CD4-positive, alpha-beta T cell treated with Interferon gamma for 1 hour (primary cell): ENCODE data around the gene EHD1.
"Not testable (repeated sequence)": the region's sequence is repeated elsewhere in the genome, so short reads cannot be mapped to it uniquely, and the experiment has no call there.

ENCODE experiments used
- DNase-seq: peaks from one replicate; pipeline ENCODE4 v3.0.0-alpha.2; 2020

The EHD1 gene

GRCh38 chr11:64817476-64817875 is 60.9 kb downstream of the EHD1 start:
- DNase-seq = no peak

- not testable (repeated sequence) for DNase-seq
These were observed 63.0 kb downstream of the EHD1 start for GRCh38 chr11:64815433-64815832.

- DNase-seq = no peak
These were observed 63.7 kb downstream of the EHD1 start for GRCh38 chr11:64814712-64815187.

DNA sequence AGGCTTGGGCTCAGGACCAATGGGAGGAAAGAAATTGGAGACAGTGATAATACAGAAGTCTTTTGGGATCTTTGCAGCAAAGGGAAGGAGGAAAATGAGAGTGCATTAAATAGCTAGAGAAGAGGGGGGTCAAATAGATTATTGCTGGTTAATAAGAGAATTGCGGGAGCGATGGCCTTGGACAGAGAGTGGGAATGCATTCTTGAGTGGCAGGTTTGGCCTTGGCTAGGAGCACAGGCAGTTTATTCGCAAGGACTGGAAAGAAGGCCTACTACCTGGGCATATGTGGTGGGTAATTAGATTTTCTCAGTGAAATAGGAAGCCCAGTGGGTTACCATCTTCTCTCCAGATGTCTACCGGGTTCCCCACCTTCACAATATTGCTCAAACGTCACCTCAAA is 64.6 kb downstream of the EHD1 start:
- DNase-seq = no peak

DNA sequence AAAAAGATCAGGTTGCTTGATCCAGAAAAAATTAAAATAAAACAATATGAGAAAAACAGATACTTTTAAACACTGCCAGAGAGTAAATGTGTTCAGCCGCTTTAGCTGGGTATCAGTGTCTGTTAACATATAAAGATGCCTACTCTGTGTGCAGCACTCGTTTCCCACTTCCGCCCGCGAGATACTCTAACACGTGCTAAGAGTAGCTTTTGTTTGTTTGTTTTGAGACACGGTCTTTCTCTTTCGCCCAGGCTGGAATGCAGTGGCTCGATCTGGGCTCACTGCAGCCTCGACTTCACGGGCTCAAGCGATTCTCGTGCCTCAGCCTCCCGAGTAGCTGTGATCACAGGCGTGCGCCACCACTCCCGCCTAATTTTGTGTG is 67.5 kb downstream of the EHD1 start:
- peak; percentile 42 for DNase-seq

GRCh38 chr11:64810271-64810890 is 68.0 kb downstream of the EHD1 start, which contains the start of gene MEN1:
MEN1 (minus strand) TSS chr11:64810551; CDS start chr11:64810109, 442 bp downstream.
- DNase-seq = peak; percentile 78

GRCh38 chr11:64809781-64810241 is 68.6 kb downstream of the EHD1 start:
- no peak for DNase-seq

DNA sequence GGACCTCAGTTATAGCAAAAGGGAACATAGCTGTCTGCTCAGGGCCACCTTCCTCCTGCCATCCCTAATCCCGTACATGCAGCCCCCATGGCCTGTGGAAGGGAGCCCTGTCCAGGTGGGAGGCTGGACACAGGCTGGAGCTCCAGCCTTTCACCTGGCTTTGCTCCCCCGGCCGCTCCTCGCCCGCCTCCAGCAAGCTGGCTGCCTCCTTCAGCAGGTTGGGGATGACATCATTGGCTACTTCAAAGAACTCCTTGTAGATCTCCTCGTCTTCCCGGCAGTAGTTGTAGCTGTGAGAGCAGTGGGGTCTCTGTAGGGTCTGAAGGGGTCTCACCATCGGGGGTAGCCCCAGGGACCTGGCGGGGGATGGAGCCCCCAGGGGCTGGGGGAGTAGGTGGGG is 72.9 kb downstream of the EHD1 start:
- no peak for DNase-seq

- DNase-seq = no peak
These were observed 73.8 kb downstream of the EHD1 start for GRCh38 chr11:64804346-64805210.

GRCh38 chr11:64803846-64804345 is 74.5 kb downstream of the EHD1 start:
- no peak for DNase-seq

DNA sequence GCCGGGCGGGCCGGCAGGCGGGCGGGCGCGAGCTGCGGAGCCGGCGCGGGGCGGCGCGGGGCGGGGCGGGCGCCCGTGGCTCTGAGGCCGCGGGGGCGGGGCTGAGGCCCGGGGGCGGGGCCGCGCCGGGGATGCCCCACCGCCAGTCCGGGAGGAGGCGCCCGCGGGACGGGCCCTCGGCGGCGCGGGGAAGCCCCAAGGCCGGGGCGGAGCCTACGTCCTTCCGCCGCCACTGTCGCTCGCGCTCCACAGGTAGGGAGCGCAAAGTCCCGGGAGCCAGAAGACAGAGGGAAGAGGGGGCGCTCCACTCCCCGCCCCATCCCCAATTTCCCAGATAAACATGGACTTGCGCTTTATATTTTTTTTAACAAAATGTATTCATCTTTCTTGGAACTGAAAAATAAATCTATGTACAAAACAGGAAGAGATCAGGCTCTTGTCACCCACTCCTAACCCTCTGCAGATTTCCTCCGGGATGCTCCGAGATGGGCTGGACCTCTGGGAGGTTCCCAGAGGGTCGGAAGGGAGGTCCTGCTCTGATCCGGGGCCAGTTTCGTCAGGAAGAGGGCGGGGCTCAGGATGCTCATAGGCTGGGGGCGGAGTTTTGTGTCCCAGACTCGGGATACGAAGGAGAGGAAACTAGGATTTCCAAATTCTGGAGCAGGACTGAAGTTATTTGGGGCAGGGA is 75.1 kb downstream of the EHD1 start, which contains the start of gene MAP4K2:
TSS of gene MAP4K2 (minus strand) at position 57 of the 688 bp plus-strand sequence. CDS start 65 bp downstream, outside the sequence.
- DNase-seq = peak; percentile 87

- peak; percentile 51 for DNase-seq
These were observed 75.9 kb downstream of the EHD1 start for GRCh38 chr11:64802370-64803157.
